ENCODE measurements around the gene PTGR2. TPM values are rescaled to one million over a fixed set of nuclear protein-coding genes. Genes with fewer than 3 reads are reported as not detected.

The PTGR2 gene
- total and polyA plus RNA-seq, 5 donors from 2014 or later: 0.98 to 2.8 (median 1.1) TPM

DNA sequence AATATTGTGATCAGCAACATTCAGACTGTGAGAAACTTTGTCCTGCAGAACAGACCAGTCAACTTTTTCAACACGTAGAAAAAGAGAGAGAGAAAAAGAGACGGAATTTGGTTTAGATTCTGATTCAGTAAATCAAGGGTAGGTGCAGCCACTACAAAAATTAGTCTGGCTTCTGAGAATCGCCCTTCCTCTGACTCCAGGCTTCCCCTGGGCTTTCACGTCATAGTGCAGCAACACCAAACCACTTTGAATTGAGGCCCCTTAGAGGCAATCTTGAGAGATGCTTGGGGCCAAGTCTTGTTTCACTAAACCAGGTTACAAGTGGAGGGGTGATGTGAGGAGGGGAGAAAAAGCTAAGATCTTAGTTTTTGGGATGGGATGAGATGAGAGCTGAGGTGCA, 37.5 kb upstream of the PTGR2 start:
- Mint-ChIP-seq H3K36me3 (no peaks in the 10 kb centered on the region), H3K4me1 (peaks cover 0 to 6% (median under 1%) of the 10 kb centered on the region in 4 donors), H3K27me3 (no peaks in the 10 kb centered on the region), H3K9me3 (peaks cover 0 to 4% (median 0%) of the 10 kb centered on the region in 7 donors), H3K4me3 (no peak overlapping the region), H3K27ac (peak overlapping the region in 1 of 3 donors; percentile 24)
- Histone ChIP-seq H3K4me3 (ENCODE audit: low read depth, low read length) (no peak overlapping the region), H3K4me1 (ENCODE audit: control insufficient read depth, insufficient read depth, low read length, poor library complexity, severe bottlenecking) (no peaks in the 10 kb centered on the region), H3K27me3 (ENCODE audit: control insufficient read depth, insufficient read depth, low read length) (no peaks in the 10 kb centered on the region), H3K36me3 (ENCODE audit: control insufficient read depth, insufficient read depth, low read length) (no peaks in the 10 kb centered on the region), H3K9me3 (ENCODE audit: control insufficient read depth in 2 of 2, low read length in 2 of 2) (no peaks in the 10 kb centered on the region), H3K27ac (ENCODE audit: insufficient read depth, low read length, poor library complexity, severe bottlenecking) (no peak overlapping the region)
- DNase-seq (peak in 1 of 3 donors; percentile 10), ATAC-seq (ENCODE audit: low read depth in 2 of 2) (no peak)

DNA sequence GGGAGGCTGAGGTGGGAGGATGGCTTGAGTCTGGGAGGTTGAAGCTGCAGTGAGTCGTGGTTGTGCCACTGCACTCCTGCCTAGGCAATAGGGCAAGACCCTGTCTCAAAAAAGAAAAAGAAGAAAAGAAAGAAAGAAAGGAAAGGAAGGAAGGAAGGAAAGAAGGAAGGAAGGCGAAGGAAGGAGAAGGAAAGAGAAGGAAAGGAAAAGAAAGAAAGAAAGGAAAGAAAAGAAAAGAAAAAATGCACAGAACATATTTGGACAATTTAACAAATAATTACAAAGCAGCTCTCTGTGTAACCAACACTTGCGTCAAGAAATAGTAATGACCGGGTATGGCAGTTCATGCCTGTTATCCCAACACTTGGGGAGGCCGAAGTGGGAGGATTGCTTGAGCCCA, 35.8 kb upstream of the PTGR2 start:
- Mint-ChIP-seq H3K9me3 (peaks cover 0 to 4% (median 0%) of the 10 kb centered on the region in 7 donors), H3K27me3 (no peaks in the 10 kb centered on the region), H3K27ac (no peak overlapping the region), H3K4me3 (no peak overlapping the region), H3K36me3 (no peaks in the 10 kb centered on the region), H3K4me1 (peaks cover 0 to 5% (median under 1%) of the 10 kb centered on the region in 4 donors)
- Histone ChIP-seq H3K27ac (ENCODE audit: insufficient read depth, low read length, poor library complexity, severe bottlenecking) (no peak overlapping the region), H3K27me3 (ENCODE audit: control insufficient read depth, insufficient read depth, low read length) (no peaks in the 10 kb centered on the region), H3K4me1 (ENCODE audit: control insufficient read depth, insufficient read depth, low read length, poor library complexity, severe bottlenecking) (no peaks in the 10 kb centered on the region), H3K4me3 (ENCODE audit: low read depth, low read length) (no peak overlapping the region), H3K36me3 (ENCODE audit: control insufficient read depth, insufficient read depth, low read length) (no peaks in the 10 kb centered on the region), H3K9me3 (ENCODE audit: control insufficient read depth in 2 of 2, low read length in 2 of 2) (no peaks in the 10 kb centered on the region)
- DNase-seq (no peak), ATAC-seq (ENCODE audit: low read depth in 2 of 2) (no peak)

DNA sequence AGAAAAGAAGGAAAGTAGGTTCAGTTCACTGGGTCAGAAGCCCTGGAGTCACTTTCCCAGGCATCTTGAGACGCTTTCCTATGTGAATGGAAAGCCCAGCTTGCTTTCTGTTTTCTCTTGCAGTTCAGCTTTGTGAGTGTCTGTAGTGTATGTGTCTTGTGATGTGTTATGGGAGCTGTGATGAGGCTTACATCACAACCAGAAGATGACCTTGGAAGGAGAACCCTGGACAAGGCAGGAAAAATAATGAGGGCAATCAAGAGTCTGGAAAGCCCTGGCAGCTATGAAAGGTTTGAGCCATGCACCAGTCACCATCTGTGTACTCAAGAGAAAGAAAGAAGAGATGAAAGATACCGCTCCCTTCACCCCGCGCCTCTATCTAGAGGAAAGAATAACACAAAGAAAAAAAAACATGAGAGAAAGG, 35.2 kb upstream of the PTGR2 start:
- no peaks in the 10 kb centered on the region for H3K27me3 ChIP-seq (ENCODE audit: control insufficient read depth, insufficient read depth, low read length)
- DNase-seq (no peak), ATAC-seq (ENCODE audit: low read depth in 2 of 2) (no peak)
- no peak overlapping the region for H3K27ac ChIP-seq (ENCODE audit: insufficient read depth, low read length, poor library complexity, severe bottlenecking)
- peaks cover 5% of the 10 kb centered on the region for H3K27me3 Mint-ChIP-seq
- H3K27ac Mint-ChIP-seq: no peak overlapping the region
- peaks cover 0 to 2% (median under 1%) of the 10 kb centered on the region in 4 donors for H3K4me1 Mint-ChIP-seq
- no peak overlapping the region for H3K4me3 Mint-ChIP-seq
- no peaks in the 10 kb centered on the region for H3K36me3 Mint-ChIP-seq
- H3K4me3 ChIP-seq (ENCODE audit: low read depth, low read length): no peak overlapping the region
- no peaks in the 10 kb centered on the region for H3K36me3 ChIP-seq (ENCODE audit: control insufficient read depth, insufficient read depth, low read length)
- no peaks in the 10 kb centered on the region for H3K4me1 ChIP-seq (ENCODE audit: control insufficient read depth, insufficient read depth, low read length, poor library complexity, severe bottlenecking)
- no peaks in the 10 kb centered on the region for H3K9me3 ChIP-seq (ENCODE audit: control insufficient read depth in 2 of 2, low read length in 2 of 2)
- H3K9me3 Mint-ChIP-seq: peaks cover 0 to 4% (median 0%) of the 10 kb centered on the region in 7 donors

DNA sequence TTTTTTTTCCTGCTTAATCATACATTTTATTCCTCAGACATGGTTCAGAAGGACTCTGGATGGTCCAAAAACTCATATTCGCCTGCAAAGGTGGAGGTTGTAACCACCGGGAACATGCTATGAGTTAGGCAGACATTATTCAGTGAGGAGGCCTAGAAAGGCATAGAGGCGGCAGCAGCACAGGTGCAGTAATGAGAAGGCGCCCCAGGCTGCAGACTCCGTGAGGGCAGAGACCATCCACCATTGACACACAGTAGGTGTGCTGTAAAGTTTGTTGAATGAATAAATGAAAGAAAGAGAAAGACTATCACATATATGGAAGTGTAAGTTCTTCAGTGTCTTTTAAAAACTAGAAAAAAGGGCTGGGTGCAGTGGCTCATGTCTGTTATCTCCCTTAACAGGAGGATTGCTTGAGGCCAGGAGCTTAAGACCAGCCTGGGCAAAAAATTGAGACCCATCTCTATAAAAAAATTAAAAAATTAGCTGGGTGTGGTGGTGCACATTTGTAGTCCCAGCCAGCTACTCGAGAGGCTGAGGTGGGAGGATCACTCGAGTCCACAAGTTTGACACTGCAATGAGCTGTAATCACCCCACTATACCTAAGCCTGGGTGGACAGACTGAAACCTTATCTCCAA, 34.5 kb upstream of the PTGR2 start:
- ATAC-seq (ENCODE audit: low read depth in 2 of 2): no peak
- Histone ChIP-seq H3K27me3 (ENCODE audit: control insufficient read depth, insufficient read depth, low read length) (no peaks in the 10 kb centered on the region), H3K9me3 (ENCODE audit: control insufficient read depth in 2 of 2, low read length in 2 of 2) (no peaks in the 10 kb centered on the region), H3K36me3 (ENCODE audit: control insufficient read depth, insufficient read depth, low read length) (no peaks in the 10 kb centered on the region), H3K4me1 (ENCODE audit: control insufficient read depth, insufficient read depth, low read length, poor library complexity, severe bottlenecking) (no peaks in the 10 kb centered on the region), H3K27ac (ENCODE audit: insufficient read depth, low read length, poor library complexity, severe bottlenecking) (no peak overlapping the region), H3K4me3 (ENCODE audit: low read depth, low read length) (no peak overlapping the region)
- peaks cover 0 to 4% (median 0%) of the 10 kb centered on the region in 7 donors for H3K9me3 Mint-ChIP-seq
- no peak overlapping the region for H3K4me3 Mint-ChIP-seq
- no peak for DNase-seq
- H3K4me1 Mint-ChIP-seq: peaks cover 0 to 2% (median under 1%) of the 10 kb centered on the region in 4 donors
- peaks cover 7% of the 10 kb centered on the region for H3K27me3 Mint-ChIP-seq
- H3K27ac Mint-ChIP-seq: no peak overlapping the region
- H3K36me3 Mint-ChIP-seq: no peaks in the 10 kb centered on the region

DNA sequence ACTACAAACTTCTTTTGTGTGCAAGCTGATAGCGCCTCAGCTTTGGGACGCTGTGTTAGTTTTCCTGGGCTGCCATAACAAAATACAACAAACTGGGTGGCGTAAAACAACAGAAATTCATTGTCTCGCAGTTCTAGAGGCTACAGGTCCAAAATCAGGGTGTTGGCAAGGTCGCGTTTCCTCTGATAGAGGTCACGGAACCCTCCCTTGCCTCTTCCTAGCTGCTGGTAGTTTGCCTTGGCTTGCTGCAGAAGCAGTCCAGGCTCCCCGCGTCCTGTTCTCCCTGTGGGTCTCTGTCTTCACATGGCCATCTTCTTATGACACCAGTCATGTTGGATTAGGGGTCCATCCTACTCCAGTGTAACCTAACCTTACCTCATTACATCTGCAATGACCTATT, 32.8 kb upstream of the PTGR2 start:
- Mint-ChIP-seq H3K27ac (no peak overlapping the region), H3K36me3 (no peaks in the 10 kb centered on the region), H3K9me3 (peaks cover 0 to 4% (median 0%) of the 10 kb centered on the region in 7 donors)

DNA sequence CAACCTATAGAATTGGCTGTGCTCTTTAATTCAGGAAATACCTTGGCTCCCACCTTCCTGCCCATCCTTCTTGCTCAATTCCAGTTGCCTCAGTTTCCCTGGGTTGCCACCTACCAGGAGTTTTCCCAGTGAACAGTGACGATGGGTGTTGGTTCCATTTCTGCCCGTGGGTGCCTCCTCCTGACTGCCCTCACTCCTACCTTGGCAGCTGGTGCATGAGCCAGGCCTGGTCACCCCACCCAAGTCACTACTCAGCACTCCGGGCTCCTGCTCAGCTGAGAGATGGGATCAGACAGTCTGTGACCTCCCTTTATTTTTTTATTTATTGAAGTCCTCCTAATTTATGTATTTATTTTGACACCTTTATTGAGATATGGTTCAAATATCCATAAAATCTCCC, 31.0 kb upstream of the PTGR2 start:
- H3K27me3 Mint-ChIP-seq: peaks cover 12% of the 10 kb centered on the region
- H3K9me3 ChIP-seq (ENCODE audit: control insufficient read depth in 2 of 2, low read length in 2 of 2): no peaks in the 10 kb centered on the region
- no peak for ATAC-seq (ENCODE audit: low read depth in 2 of 2)

More for the DNA sequence above, 32.8 kb upstream of the PTGR2 start:
- Histone ChIP-seq H3K27ac (ENCODE audit: insufficient read depth, low read length, poor library complexity, severe bottlenecking) (no peak overlapping the region), H3K27me3 (ENCODE audit: control insufficient read depth, insufficient read depth, low read length) (no peaks in the 10 kb centered on the region), H3K36me3 (ENCODE audit: control insufficient read depth, insufficient read depth, low read length) (no peaks in the 10 kb centered on the region), H3K4me1 (ENCODE audit: control insufficient read depth, insufficient read depth, low read length, poor library complexity, severe bottlenecking) (no peaks in the 10 kb centered on the region), H3K9me3 (ENCODE audit: control insufficient read depth in 2 of 2, low read length in 2 of 2) (no peaks in the 10 kb centered on the region), H3K4me3 (ENCODE audit: low read depth, low read length) (no peak overlapping the region)
- H3K4me3 Mint-ChIP-seq: no peak overlapping the region
- peaks cover 12% of the 10 kb centered on the region for H3K27me3 Mint-ChIP-seq
- ATAC-seq (ENCODE audit: low read depth in 2 of 2) (no peak), DNase-seq (no peak)
- H3K4me1 Mint-ChIP-seq: peaks cover 0 to 5% (median 2%) of the 10 kb centered on the region in 4 donors

DNA sequence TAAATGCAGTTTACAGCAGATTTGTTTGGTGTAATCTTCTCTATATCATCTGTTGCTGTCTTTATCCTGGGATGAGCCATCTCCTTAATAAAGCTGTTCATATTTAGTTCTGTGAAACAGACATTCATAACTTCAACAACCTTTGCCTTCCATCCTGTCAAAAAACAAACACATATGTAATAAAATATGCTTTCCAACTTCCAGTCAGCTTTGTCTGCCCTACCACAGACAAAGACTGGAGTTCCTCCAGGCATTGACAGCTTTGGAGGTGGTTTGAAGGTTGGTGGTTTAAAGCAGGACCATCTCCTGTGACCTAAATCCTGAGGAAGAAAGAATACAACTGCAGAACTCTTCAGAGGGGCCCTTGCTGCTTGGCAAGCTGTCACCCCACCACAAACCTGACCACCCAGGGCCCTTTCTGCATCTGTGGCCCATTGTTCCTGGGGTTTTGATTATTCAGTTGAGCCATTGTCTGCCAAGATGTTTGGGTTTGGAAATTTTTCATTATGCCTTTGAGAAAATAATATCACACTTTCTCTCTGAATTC, 28.2 kb upstream of the PTGR2 start:
- ATAC-seq (ENCODE audit: low read depth in 2 of 2): no peak
- H3K27ac ChIP-seq (ENCODE audit: insufficient read depth, low read length, poor library complexity, severe bottlenecking): no peak overlapping the region
- Mint-ChIP-seq H3K4me3 (no peak overlapping the region), H3K4me1 (peaks cover 0 to 10% (median 1%) of the 10 kb centered on the region in 4 donors), H3K27ac (no peak overlapping the region), H3K27me3 (peaks cover 12% of the 10 kb centered on the region), H3K9me3 (no peaks in the 10 kb centered on the region), H3K36me3 (no peaks in the 10 kb centered on the region)
- no peaks in the 10 kb centered on the region for H3K36me3 ChIP-seq (ENCODE audit: control insufficient read depth, insufficient read depth, low read length)
- H3K4me1 ChIP-seq (ENCODE audit: control insufficient read depth, insufficient read depth, low read length, poor library complexity, severe bottlenecking): no peaks in the 10 kb centered on the region
- H3K27me3 ChIP-seq (ENCODE audit: control insufficient read depth, insufficient read depth, low read length): no peaks in the 10 kb centered on the region
- no peaks in the 10 kb centered on the region for H3K9me3 ChIP-seq (ENCODE audit: control insufficient read depth in 2 of 2, low read length in 2 of 2)
- DNase-seq: no peak
- H3K4me3 ChIP-seq (ENCODE audit: low read depth, low read length): no peak overlapping the region

More for the DNA sequence above, 31.0 kb upstream of the PTGR2 start:
- H3K27me3 ChIP-seq (ENCODE audit: control insufficient read depth, insufficient read depth, low read length): no peaks in the 10 kb centered on the region
- H3K27ac ChIP-seq (ENCODE audit: insufficient read depth, low read length, poor library complexity, severe bottlenecking): no peak overlapping the region
- H3K27ac Mint-ChIP-seq: no peak overlapping the region
- H3K4me1 ChIP-seq (ENCODE audit: control insufficient read depth, insufficient read depth, low read length, poor library complexity, severe bottlenecking): no peaks in the 10 kb centered on the region
- no peak for DNase-seq
- H3K4me3 Mint-ChIP-seq: no peak overlapping the region
- H3K36me3 Mint-ChIP-seq: no peaks in the 10 kb centered on the region
- H3K4me1 Mint-ChIP-seq: peaks cover 0 to 7% (median 2%) of the 10 kb centered on the region in 4 donors
- no peak overlapping the region for H3K4me3 ChIP-seq (ENCODE audit: low read depth, low read length)
- peaks cover 0 to 2% (median 0%) of the 10 kb centered on the region in 7 donors for H3K9me3 Mint-ChIP-seq
- H3K36me3 ChIP-seq (ENCODE audit: control insufficient read depth, insufficient read depth, low read length): no peaks in the 10 kb centered on the region

DNA sequence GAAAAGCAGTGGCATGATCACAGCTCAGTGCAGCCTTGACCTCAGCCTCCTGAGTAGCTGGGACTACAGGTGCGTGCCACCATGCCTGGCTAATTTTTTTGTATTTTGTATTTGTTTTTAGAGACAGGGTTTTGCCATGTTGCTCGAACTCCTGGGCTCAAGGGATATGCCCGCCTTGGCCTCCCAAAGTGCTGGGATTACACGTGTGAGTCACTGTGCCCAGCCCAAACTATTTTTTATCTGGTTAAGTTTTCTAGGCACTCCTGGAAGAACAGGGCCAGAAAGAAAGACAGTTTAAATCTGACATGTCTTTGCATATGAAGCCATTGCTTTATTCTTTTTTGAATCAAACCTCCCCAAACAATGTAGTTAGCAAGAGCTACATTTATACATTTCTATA, 27.5 kb upstream of the PTGR2 start:
- Histone ChIP-seq H3K27me3 (ENCODE audit: control insufficient read depth, insufficient read depth, low read length) (no peaks in the 10 kb centered on the region), H3K27ac (ENCODE audit: insufficient read depth, low read length, poor library complexity, severe bottlenecking) (no peak overlapping the region), H3K36me3 (ENCODE audit: control insufficient read depth, insufficient read depth, low read length) (no peaks in the 10 kb centered on the region), H3K4me3 (ENCODE audit: low read depth, low read length) (no peak overlapping the region), H3K9me3 (ENCODE audit: control insufficient read depth in 2 of 2, low read length in 2 of 2) (no peaks in the 10 kb centered on the region), H3K4me1 (ENCODE audit: control insufficient read depth, insufficient read depth, low read length, poor library complexity, severe bottlenecking) (no peaks in the 10 kb centered on the region)
- ATAC-seq (ENCODE audit: low read depth in 2 of 2): no peak
- H3K27me3 Mint-ChIP-seq: peaks cover 12% of the 10 kb centered on the region
- no peak overlapping the region for H3K27ac Mint-ChIP-seq
- H3K9me3 Mint-ChIP-seq: no peaks in the 10 kb centered on the region
- peaks cover 0 to 10% (median 1%) of the 10 kb centered on the region in 4 donors for H3K4me1 Mint-ChIP-seq
- H3K4me3 Mint-ChIP-seq: no peak overlapping the region
- H3K36me3 Mint-ChIP-seq: no peaks in the 10 kb centered on the region
- DNase-seq: no peak

Data from CD4-positive, CD25-positive, alpha-beta regulatory T cell (primary cell).